ENCODE measurements around the gene KCTD6.

Gene KCTD6

GRCh38 chr3:58514405-58514804, 22.5 kb downstream of the KCTD6 start:
- DNase-seq (ENCODE audit: low read depth in 1 of 2, low spot score in 1 of 2): no peak

DNA sequence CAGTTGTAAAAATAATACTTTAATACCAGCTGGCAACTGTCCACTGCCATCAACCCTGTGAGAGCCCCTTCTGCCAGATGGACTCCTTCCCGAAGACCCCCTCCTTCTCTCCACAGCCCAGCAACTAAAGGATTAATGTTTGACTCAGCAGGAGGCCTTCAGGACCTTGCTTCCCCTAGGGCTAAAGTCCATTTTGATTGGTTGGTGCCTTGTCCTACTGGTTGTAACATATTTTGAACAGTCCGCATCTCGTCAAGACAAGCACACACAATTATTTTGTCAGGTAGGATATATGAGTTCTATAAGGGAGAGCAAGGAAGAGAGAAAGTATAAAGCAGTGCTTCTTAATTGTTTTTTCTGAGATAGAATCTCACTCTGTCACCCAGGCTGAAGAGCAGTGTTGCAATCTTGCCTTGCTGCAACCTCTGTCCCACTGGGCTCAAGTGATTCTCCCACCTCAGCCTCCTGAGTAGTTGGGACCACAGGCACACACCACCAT, 26.4 kb downstream of the KCTD6 start:
- H3K27me3 ChIP-seq (ENCODE audit: insufficient read depth, poor library complexity, severe bottlenecking): no peaks in the 10 kb centered on the region
- TF ChIP-seq SPI1 (IDR thresholded peaks at IDR 0.05; ENCODE audit: borderline replicate concordance, low read depth) (no peak), CTCF (IDR thresholded peaks at IDR 0.05; ENCODE audit: insufficient read depth, low read length) (no peak), POLR2AphosphoS5 (IDR thresholded peaks at IDR 0.05; ENCODE audit: low read depth) (no peak), REST (IDR thresholded peaks at IDR 0.05; ENCODE audit: insufficient replicate concordance, low read depth) (no peak), GABPA (IDR thresholded peaks at IDR 0.05; ENCODE audit: low read depth) (no peak)
- no peak overlapping the region for H3K27ac ChIP-seq (replicated peaks)
- no peak overlapping the region for H3K4me3 ChIP-seq (replicated peaks; ENCODE audit: insufficient read depth, low read length)
- DNase-seq (ENCODE audit: low read depth in 1 of 2, low spot score in 1 of 2): no peak

More at GRCh38 chr3:58514405-58514804, 22.5 kb downstream of the KCTD6 start:
- no peaks in the 10 kb centered on the region for H3K27me3 ChIP-seq (ENCODE audit: insufficient read depth, poor library complexity, severe bottlenecking)
- H3K4me3 ChIP-seq (replicated peaks; ENCODE audit: insufficient read depth, low read length): no peak overlapping the region
- TF ChIP-seq REST (IDR thresholded peaks at IDR 0.05; ENCODE audit: insufficient replicate concordance, low read depth) (no peak), POLR2AphosphoS5 (IDR thresholded peaks at IDR 0.05; ENCODE audit: low read depth) (no peak), GABPA (IDR thresholded peaks at IDR 0.05; ENCODE audit: low read depth) (no peak), CTCF (IDR thresholded peaks at IDR 0.05; ENCODE audit: insufficient read depth, low read length) (no peak), SPI1 (IDR thresholded peaks at IDR 0.05; ENCODE audit: borderline replicate concordance, low read depth) (no peak)
- no peak overlapping the region for H3K27ac ChIP-seq (replicated peaks)

DNA sequence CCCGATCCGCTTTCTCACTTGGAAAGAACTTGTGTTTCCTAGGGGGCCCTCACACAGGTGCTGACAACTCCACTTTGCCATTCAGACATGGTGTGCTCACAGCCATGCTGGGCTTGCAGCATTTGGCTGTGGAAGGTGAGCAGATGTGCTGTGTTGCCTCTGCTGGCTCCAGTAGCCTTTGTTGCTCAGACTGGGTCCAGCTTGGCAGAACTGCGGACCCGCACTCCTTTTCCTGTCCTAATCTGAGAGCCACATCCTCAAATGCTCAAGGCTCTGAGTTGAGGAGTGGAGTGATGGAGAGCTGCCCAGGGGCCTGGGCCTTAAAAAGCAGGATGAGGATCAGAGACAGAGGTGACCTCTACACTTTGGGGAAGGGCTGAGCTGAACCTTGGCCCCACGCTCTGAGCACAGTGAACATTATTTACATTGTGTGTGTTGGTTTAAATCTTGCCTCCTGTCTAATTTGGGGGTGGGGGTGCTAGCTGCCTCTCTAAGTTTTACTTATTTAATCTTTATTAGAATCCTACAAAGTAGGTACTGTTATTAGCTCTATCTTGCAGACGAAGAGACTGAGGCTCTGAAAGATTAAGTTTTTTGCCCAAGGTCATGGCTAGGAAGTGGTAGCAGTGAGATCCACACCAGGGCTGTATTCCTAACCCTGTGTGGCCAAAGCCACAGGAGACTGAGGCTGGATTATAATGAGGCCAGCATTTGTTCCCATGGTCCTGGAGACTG, 27.9 kb downstream of the KCTD6 start:
- Histone ChIP-seq H3K4me3 (replicated peaks; ENCODE audit: insufficient read depth, low read length) (no peak overlapping the region), H3K27ac (replicated peaks) (no peak overlapping the region), H3K27me3 (ENCODE audit: insufficient read depth, poor library complexity, severe bottlenecking) (no peaks in the 10 kb centered on the region)
- TF ChIP-seq GABPA (IDR thresholded peaks at IDR 0.05; ENCODE audit: low read depth): no peak
- no peak for TF ChIP-seq CTCF (IDR thresholded peaks at IDR 0.05; ENCODE audit: insufficient read depth, low read length)
- TF ChIP-seq POLR2AphosphoS5 (IDR thresholded peaks at IDR 0.05; ENCODE audit: low read depth): no peak
- no peak for DNase-seq (ENCODE audit: low read depth in 1 of 2, low spot score in 1 of 2)

All from HL-60 (cell line).